ENCODE measurements around the gene CADPS. TPM values are rescaled to one million over a fixed set of nuclear protein-coding genes. Genes with fewer than 3 reads are reported as not detected.

The CADPS gene
- total RNA-seq, 4 donors from 2014 or later = 1.0 to 8.1 (median 2.0) TPM

DNA sequence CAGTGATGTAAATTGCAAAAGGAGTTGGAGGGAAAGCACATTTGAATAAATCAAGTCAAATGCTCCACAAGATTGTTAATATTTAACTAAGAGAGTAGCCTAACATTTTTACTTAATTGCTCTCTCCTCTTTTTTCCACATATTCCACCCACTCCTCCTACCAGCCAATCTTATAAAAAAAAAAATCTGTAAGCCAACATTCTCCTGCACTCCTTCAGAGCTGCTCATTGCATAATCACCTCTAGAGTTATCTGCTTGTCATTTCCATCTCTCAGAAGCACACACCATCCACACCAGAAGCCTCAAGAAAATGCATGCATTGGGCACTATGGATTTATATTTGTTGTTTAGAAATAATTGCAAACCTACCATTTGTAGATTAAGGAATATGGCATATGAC lies 64.1 kb downstream of the CADPS start:
- Histone ChIP-seq H3K4me1 (no peaks in the 10 kb centered on the region), H3K36me3 (no peaks in the 10 kb centered on the region), H3K27ac (replicated peaks in 1 of 4) (no peak overlapping the region), H3K4me3 (no peak overlapping the region), H3K27me3 (no peaks in the 10 kb centered on the region), H3K9me3 (no peaks in the 10 kb centered on the region)
- TF ChIP-seq EP300 (IDR thresholded peaks at IDR 0.05) = no peak
- TF ChIP-seq POLR2A (IDR thresholded peaks at IDR 0.05; ENCODE audit: low read depth) = no peak
- TF ChIP-seq, protein P1, sequence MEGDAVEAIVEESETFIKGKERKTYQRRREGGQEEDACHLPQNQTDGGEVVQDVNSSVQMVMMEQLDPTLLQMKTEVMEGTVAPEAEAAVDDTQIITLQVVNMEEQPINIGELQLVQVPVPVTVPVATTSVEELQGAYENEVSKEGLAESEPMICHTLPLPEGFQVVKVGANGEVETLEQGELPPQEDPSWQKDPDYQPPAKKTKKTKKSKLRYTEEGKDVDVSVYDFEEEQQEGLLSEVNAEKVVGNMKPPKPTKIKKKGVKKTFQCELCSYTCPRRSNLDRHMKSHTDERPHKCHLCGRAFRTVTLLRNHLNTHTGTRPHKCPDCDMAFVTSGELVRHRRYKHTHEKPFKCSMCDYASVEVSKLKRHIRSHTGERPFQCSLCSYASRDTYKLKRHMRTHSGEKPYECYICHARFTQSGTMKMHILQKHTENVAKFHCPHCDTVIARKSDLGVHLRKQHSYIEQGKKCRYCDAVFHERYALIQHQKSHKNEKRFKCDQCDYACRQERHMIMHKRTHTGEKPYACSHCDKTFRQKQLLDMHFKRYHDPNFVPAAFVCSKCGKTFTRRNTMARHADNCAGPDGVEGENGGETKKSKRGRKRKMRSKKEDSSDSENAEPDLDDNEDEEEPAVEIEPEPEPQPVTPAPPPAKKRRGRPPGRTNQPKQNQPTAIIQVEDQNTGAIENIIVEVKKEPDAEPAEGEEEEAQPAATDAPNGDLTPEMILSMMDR (IDR thresholded peaks at IDR 0.05) = no peak
- no peak for TF ChIP-seq POLR2AphosphoS5 (IDR thresholded peaks at IDR 0.05)
- intact Hi-C loops (cut with DNase I) = no loop called here
- DNase-seq (ENCODE audit: extremely low spot score) = no peak

DNA sequence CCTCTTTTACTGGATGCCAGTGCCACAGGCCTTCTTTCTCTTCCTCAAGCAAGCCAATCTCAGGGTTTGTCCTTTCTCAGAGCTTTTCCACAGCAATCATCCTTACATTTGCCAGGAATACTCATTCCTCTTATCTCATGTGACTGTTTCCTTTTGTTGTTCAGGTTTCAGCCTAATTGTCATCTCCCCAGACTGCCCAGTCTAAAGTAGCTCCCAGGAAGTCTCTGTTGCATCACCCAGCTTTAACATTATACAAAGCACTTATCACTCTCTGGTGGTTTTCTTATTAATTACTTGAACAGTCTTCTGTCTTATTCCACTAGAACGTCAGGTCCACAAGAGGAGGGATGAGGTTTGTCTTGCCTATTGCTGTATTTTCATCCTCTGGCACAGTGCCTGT lies 65.8 kb downstream of the CADPS start:
- 59% methylated on average over 1 of the region's 1 CpG for WGBS
- Histone ChIP-seq H3K27ac (replicated peaks in 1 of 4) (no peak overlapping the region), H3K4me1 (no peaks in the 10 kb centered on the region), H3K36me3 (no peaks in the 10 kb centered on the region), H3K27me3 (no peaks in the 10 kb centered on the region), H3K9me3 (no peaks in the 10 kb centered on the region), H3K4me3 (no peak overlapping the region)
- no peak for TF ChIP-seq POLR2AphosphoS5 (IDR thresholded peaks at IDR 0.05)
- TF ChIP-seq EP300 (IDR thresholded peaks at IDR 0.05) = no peak
- TF ChIP-seq, protein P1 (IDR thresholded peaks at IDR 0.05) = no peak
- no peak for TF ChIP-seq POLR2A (IDR thresholded peaks at IDR 0.05; ENCODE audit: low read depth)
- intact Hi-C loops (cut with DNase I) = no loop called here
- DNase-seq (ENCODE audit: extremely low spot score) = no peak

DNA sequence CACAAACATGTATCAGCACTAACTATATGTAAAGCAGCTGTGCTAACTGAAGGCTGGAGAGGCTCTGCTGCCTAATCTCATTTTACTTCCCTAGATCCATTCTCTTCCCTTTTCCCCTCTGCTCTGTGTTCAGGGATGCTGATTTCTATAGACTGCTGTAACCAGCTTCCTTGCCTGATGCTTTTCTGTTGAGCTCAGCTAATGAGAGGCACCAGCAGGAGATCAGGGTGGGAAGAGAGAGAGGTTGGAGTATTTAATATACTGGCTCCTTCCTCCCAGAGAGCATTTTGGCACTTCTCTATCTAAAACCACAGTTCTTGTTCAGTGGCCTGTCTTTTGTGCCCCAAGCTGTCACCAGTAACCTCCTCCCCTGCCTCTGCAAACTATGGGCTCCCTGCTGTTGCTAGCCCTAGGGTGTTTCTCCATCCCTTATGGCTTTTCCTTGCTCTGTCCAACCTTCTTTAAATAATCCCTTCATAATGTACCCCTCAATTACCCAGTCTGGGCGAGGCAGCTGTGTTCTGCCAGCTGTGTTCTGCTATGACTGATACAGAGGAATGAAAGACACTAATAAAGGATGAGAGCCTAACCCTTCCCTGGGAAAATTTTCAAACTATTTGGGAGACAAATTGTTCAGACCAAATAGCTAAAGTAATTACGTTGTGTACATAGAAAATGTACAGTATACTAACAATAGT lies 69.5 kb downstream of the CADPS start:
- WGBS = 59% methylated on average over 2 of the region's 2 CpGs
- H3K9me3 ChIP-seq = no peaks in the 10 kb centered on the region
- no peaks in the 10 kb centered on the region for H3K4me1 ChIP-seq
- TF ChIP-seq, protein P1 (IDR thresholded peaks at IDR 0.05) = no peak
- TF ChIP-seq POLR2AphosphoS5 (IDR thresholded peaks at IDR 0.05) (no peak), POLR2A (IDR thresholded peaks at IDR 0.05; ENCODE audit: low read depth) (no peak), EP300 (IDR thresholded peaks at IDR 0.05) (no peak)
- no peaks in the 10 kb centered on the region for H3K27me3 ChIP-seq
- no peak overlapping the region for H3K27ac ChIP-seq (replicated peaks in 1 of 4)
- no peak for DNase-seq (ENCODE audit: extremely low spot score)
- no peak overlapping the region for H3K4me3 ChIP-seq
- H3K36me3 ChIP-seq = no peaks in the 10 kb centered on the region
- intact Hi-C loops (cut with DNase I) = no loop called here

DNA sequence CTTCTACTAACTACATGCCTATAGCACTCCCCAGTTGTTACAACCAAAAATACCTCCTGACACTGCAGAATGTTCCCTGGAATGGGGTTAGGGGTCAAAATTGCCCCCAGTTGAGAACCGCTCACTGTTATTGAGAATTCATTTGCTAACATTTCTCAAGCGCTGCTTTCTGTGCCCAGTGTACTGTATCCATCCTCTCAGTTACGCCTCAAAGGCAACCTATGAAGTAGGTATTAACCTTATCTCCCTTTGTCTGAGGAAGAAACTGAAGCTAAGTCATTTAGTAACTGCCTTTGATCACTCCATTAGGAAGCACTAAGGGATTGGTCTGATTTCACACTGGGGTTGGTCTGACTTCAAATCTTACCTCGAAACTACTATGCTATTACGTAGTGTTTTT lies 70.1 kb downstream of the CADPS start:
- H3K9me3 ChIP-seq = no peaks in the 10 kb centered on the region
- no peak overlapping the region for H3K4me3 ChIP-seq
- no peaks in the 10 kb centered on the region for H3K36me3 ChIP-seq
- H3K27me3 ChIP-seq = no peaks in the 10 kb centered on the region
- TF ChIP-seq POLR2A (IDR thresholded peaks at IDR 0.05; ENCODE audit: low read depth) = no peak
- no peak overlapping the region for H3K27ac ChIP-seq (replicated peaks in 1 of 4)
- no peaks in the 10 kb centered on the region for H3K4me1 ChIP-seq
- 90% methylated on average over 5 of the region's 5 CpGs for WGBS
- no peak for DNase-seq (ENCODE audit: extremely low spot score)
- intact Hi-C loops (cut with DNase I) = no loop called here

DNA sequence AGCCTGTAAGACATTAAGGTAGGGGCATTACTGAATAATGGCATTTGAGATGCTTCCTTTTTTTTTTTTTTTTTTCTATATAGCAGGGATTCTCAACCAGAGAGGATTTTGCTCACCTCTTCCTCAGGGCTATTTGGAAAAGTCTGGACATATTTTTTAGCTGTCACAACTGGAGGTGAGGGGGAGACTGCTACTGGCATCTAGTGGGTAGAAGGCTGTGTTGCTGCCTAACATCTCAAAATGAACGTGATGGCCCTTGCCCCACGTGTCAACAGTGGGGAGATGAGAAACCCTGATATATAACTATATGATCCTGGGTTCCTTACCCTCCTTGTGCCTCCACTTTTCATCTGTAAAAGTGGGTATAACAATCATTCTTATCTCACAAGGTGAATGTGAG lies 71.9 kb downstream of the CADPS start:
- Histone ChIP-seq H3K4me1 (no peaks in the 10 kb centered on the region), H3K9me3 (no peaks in the 10 kb centered on the region), H3K4me3 (no peak overlapping the region), H3K27ac (replicated peaks in 1 of 4) (no peak overlapping the region), H3K27me3 (peaks cover 0 to 3% (median 0%) of the 10 kb centered on the region in 4 donors), H3K36me3 (no peaks in the 10 kb centered on the region)
- intact Hi-C loops (cut with DNase I) = no loop called here
- TF ChIP-seq EP300 (IDR thresholded peaks at IDR 0.05) (no peak), POLR2A (IDR thresholded peaks at IDR 0.05; ENCODE audit: low read depth) (no peak), POLR2AphosphoS5 (IDR thresholded peaks at IDR 0.05) (no peak)
- TF ChIP-seq, protein P1 (IDR thresholded peaks at IDR 0.05) = no peak
- 69% methylated on average over 2 of the region's 2 CpGs for WGBS
- no peak for DNase-seq (ENCODE audit: extremely low spot score)
